ENCODE data around the gene MEGF10.

- TF ChIP-seq CTCF (IDR thresholded peaks at IDR 0.05) (no peak), EZH2 (IDR thresholded peaks at IDR 0.05; ENCODE audit: borderline replicate concordance, insufficient read depth, low read depth, low read length, poor library complexity, severe bottlenecking) (no peak)
Measured at GRCh38 chr5:127275641-127276193, 14.9 kb upstream of the MEGF10 start.
